ENCODE measurements around the gene POLK. TPM values are rescaled to one million over a fixed set of nuclear protein-coding genes. Genes with fewer than 3 reads are reported as not detected.
"Not testable (repeated sequence)": the region's sequence is repeated elsewhere in the genome, so short reads cannot be mapped to it uniquely, and the experiment has no call there.

Gene POLK
- 37.7 and 40.1 TPM in 2 replicates for total RNA-seq
- 6.4 TPM for polyA plus RNA-seq (2012)

DNA sequence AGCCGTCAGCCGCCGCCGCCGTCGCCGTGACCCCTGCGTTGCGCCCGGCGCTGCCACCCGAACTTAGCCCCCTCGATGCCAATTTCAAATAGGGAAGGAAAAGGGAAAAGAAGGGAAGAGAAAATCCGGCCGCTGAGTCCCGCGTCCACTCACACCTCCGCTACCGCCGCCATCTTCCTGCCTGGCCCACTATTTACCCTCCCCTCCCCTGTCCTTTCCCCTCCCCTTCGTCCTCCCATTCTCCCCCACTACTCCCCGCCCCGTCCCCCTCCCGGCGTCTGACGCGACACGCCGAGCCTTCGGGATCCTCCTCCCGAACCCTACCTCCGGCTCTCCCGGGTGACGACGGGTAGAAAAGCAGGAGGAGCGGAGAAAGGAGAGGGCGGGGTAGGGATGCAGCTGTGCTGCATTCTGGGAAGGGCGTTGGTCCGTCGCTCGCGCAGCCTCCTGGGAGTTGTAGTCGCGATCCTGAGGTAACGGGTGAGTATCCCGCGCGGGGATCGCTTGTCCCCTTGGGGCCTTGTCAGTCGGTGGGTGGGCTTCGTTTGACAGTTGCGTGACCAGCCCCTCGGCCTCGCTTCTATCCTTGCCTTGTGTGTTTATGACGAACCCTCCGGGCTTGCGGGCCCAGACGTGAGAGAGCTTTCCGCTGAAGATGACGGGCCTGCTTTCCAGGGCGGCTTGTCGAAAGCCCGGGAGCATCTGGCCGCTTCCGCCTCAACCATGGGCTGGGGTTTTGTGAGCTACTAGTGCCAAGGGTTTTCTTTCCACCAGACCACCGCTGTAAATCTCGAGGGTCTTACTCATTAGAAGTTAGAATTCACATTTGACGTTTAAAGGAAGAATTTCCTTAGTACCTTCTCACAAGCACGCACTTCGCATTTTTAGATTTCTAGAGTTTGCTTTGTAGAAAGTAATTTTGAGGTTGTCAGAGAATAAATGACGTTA, at the start of gene POLK, which contains the start of gene CERT1:
Gene POLK (plus strand): TSS at position 457 of the 948 bp plus-strand sequence.
Gene CERT1 (minus strand): TSS at position 195 of the 948 bp plus-strand sequence. CDS start 422 bp downstream, outside the sequence.
- peak; percentile 99 for DNase-seq (ENCODE audit: low read depth)

DNA sequence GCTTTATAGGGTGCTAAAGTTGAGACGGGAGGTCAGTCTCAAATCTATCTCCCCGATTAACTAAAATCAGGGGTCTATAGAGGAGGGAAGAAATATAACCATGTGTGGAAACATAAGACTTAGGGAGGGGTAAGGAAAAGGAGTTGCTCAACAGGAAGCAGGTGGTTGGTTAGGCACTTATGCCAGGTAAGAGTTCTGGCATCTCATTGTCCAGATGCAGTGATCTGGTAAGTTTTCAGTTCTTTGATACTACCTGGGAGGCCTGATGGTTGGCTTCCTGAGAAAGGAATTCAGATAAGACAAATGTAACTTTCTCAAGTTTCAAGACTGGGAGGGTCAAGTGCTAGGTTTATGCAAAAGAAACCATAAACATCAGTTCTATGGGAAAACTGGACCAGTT, 48.0 kb upstream of the POLK start:
- DNase-seq (ENCODE audit: low read depth) = no peak

DNA sequence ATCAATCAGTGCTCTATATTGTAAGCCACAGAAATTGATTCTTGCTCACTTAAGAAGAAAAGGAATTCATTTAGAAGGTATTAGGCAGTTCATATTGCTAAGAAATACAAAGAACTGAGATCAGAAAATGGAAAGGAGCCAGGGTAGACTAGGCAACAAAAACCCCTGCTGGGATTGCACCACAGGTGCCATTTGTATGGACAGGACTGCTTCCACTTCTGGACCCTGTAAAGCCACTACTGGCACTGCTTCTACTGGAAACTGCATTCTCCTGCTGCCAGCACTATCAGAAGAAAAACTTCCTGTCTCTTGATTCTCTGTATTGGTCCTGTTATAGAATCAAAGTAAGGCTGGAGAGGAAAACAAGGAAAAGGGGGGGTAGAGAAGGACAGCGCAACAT, 46.2 kb upstream of the POLK start:
- DNase-seq (ENCODE audit: low read depth) = peak; percentile 50

DNA sequence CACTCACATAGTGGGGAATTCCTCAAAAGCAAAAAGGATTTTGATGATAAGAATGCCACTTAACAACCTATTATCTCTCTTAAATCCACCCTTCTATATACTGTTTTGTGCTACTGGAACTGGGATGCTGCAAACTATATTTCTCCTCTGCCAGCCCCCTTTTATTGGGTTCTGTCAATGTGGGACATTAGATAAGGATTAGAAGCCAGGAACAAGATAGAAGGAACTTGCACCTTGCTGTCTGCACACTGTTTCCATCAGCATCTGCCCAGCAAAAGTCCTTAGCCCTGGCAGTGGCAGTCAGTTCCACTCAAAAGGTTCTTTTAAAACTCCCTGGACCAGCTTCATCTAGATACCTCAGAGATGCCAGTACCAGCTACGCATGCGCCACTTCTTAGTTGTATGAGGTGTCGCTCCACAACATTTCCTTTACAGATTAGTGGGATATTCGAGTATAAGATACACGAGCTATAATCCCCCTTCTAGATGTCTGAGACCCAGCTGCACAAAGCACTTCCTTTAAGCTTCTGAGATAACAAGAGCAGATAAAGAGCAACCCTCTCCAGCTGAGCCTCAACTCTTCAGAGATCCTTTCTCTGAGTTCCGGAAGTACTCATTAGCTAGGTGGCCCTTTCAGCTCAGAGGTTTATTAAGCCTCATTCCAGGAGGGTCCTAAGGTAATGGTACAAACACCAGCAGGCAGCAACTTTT, 45.5 kb upstream of the POLK start:
- no peak for DNase-seq (ENCODE audit: low read depth)

DNA sequence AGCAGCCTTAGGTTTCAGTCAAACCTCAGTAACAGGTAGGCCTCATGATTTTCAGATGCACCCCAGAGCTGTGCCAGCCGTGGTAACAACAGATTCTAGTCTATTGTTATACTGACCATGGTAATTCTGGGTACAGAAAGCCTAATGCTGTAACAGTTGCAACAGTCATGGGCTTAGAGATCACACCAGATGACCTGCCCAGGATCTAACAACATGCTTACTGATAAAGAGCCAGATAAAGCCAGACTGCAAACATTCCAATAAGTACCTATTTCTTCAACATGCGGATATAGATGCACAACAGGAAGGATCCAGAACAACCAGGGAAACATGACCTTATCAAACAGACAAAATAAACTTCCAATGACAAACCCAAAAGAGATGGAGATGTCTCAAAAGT, 43.1 kb upstream of the POLK start:
- DNase-seq (ENCODE audit: low read depth) = no peak

DNA sequence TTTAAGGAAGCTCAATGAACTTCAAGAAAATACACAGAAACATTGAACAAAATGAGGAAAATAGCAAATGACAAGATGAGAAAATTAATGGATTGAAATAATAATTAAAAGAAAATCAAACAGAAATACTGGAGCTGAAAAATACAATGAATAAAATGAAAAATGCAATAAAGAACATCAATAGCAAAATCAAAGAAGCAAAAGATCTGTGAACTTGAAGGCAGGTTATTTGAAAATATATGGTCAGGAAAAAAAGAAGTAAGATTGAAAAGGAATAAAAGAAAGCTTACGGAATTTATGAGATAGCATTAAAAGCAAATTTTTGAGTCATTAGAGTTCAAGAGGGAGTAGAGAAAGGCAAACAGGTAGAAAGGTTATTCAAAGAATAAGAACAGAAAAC, 42.7 kb upstream of the POLK start:
- DNase-seq (ENCODE audit: low read depth) = no peak

DNA sequence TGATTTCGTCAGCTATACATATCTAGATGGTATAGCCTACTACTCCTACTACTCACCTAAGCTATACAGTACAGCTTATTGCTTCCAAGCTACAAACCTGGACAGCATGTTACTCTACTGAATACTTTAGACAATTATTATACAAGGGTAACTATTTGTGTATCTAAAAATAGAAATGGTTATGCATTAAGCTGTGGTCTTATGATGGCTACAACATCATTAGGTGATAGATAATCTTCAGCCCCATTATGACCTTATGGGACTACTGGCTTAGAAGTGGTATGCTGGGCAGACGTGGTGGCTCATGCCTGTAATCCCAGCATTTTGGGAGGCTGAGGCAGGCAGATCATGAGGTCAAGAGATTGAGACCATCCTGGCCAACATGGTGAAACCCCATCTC, 40.5 kb upstream of the POLK start:
- DNase-seq (ENCODE audit: low read depth) = no peak

DNA sequence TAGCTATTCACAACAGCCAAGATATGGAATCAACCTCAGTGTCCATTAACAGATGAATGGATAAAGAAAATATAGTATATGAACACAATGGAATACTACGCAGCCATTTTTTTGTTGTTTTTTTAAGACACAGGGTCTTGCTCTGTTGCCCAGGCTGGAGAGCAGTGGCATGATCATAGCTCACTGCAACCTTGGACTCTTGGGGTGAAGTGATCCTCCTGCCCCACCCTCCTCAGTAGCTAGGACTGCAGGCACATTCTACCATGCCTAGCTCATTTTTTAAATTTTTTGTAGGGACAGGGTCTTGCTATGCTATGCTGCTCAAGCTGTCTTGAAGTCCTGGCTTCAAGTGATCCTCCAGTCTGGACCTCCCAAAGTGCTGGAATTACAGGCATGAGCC, 38.7 kb upstream of the POLK start:
- no peak for DNase-seq (ENCODE audit: low read depth)

DNA sequence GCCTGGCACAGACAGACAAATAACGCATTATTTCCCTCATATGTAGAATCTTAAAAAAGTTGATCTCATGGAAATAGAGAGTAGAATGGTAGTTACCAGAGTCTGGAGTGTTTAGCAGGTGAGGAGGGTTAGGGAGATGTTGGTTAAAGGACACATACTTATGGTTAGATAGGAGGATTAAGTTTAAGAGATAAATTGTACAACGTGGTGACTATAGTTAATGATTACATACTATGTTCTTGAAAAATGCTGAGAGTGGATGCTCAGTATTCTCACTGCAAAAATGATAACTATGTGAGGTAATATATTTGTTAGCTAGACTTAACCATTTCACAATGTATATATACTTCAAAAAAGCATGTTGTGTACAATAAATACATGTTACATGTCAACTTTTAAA, 38.2 kb upstream of the POLK start:
- no peak for DNase-seq (ENCODE audit: low read depth)

DNA sequence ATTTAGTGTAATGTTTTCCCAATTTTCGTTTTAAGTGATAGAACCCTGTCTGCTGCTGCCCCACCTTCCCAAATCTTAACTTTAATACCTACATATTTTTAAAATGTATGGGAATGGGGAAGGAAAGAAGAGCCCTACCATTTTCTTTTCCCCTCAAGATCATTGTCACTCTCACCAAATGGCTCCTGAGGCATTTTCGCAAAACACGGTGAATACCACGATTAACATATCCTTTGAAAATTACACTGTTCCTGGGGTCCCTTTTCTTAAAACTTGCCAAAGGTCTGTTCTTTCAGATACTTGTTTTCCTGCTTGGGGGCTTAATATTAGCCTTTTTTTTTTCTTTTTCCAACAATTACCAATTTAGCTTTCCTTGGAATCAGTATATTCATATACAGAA, 36.3 kb upstream of the POLK start:
- no peak for DNase-seq (ENCODE audit: low read depth)

DNA sequence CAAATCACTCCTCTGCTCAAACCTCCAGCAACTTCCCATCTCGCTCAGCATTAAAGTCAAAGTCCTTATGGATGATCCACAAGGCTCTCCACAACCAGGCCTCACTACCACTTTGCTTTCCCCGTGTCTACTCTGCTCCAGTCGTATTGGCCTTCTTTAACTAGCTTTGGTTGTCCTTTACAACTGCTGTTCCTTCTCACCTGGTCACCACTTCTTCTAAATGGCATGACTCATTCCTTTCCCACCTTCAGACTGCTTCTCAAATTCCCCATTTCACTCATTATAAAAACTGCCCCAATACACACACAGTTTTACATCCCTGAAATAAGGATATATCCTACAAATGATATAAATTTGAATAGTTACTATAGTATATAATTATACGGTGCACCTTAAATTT, 30.7 kb upstream of the POLK start:
- no peak for DNase-seq (ENCODE audit: low read depth)

DNA sequence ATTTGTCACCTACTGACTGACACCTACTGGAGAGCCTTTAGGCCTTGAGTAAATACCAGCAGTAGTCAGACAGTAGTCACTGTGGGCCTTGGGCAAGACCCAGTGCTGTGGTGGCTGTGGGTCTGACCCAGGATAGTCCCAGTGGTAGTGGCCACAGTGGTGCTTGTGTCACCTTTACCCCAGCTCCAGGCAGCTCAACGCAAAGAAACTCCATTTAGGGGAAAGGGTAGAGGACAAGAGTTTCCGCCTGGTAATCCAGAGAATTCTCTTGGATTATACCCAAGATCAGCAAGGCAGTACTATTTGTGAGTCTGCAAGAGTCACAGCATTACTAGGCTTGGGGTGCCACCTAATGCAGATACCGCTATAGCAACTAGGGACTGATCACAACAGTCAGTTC, 29.2 kb upstream of the POLK start:
- no peak for DNase-seq (ENCODE audit: low read depth)

DNA sequence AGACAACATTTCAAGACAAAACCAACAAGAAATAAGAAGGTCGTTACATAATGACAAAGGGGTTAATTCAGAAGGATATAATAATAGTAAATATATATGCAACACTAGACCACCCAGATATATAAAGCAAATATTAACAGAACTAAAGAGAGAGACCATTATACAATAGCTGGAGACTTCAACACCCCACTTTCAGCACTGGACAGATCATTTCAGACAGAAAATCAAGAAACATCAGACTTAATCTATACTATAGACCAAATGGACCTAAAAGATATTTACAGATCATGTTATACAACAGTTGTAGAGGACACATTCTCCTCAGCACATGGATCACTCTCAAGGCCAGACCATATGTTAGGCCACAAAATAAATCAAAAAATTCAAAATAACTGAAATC, 27.1 kb upstream of the POLK start:
- DNase-seq (ENCODE audit: low read depth) = no peak

DNA sequence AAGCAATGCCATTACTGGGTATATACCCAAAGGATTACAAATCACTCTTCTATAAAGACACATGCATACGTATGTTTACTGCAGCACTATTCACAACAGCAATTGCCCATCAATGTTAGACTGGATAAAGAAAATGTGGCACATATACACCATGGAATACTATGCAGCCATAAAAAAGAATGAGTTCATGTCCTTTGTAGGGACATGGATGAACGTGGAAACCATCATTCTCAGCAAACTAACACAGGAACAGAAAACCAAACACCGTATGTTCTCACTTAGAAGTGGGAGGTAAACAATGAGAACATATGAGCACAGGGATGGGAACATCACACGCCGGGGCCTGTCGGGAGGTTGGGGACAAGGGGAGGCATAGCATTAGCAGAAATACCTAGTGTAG, 21.8 kb upstream of the POLK start:
- not testable (repeated sequence) for DNase-seq (ENCODE audit: low read depth)

DNA sequence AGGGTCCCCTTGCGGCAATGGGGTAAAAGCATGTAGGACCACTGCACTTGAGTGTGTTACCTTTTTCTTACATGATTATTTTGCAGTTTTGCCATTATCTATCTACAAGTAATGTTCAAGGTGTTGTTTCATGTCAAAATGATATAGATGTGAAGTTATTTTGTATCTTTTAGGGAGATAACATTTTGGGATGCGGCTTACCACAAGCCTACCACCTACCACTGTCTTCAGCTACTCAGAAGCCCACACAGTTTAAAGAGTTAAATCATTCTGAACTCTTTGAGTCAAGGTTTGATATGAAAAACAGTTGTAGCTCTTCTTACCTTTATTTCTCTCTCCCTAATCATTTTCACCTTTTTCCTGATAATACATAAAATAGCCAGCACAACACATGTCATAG, 20.1 kb upstream of the POLK start:
- DNase-seq (ENCODE audit: low read depth) = no peak

DNA sequence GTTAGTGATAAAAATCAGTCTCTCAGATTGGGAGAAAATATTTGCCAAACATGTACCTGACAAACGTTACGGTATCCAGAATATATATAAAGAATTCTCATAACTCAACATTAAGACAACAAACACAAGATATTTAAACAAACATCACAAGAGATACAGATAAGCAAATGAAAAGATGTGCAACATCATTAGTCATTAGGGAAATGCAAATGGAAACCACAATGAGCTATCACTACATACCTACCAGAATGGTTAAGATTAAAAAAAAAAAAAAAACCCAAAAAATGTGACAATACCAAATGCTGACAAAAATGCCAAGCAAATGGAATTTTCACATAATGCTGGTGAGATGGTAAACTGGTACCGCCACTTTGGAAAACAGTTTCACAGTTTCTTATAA, 15.7 kb upstream of the POLK start:
- DNase-seq (ENCODE audit: low read depth) = no peak

DNA sequence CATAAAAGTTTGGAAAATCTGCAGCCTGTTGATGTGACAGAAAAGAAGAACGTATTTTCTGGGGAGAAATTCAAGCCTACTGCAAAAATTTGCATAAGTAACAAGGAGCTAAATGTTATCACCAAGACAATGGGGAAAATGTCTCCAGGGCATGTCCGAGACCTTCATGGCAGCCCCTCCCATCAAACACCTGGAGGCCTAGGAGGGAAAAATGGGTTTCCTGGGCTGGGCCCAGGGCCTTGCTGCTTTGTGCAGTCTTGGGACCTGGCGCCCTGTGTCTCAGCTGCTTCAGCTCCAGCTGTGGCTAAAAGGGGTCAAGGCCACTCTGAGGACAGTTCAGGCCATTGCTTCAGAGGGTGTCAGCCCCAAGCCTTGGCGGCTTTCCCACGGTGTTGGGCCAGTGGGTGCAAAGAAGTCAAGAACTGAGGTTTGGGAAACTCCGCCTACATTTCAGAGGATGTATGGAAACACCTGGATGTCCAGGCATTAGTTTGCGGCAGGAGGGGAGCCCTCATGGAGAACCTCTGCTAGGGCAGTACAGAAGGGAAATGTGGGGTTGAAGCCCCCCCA, 13.4 kb upstream of the POLK start:
- DNase-seq (ENCODE audit: low read depth) = no peak

DNA sequence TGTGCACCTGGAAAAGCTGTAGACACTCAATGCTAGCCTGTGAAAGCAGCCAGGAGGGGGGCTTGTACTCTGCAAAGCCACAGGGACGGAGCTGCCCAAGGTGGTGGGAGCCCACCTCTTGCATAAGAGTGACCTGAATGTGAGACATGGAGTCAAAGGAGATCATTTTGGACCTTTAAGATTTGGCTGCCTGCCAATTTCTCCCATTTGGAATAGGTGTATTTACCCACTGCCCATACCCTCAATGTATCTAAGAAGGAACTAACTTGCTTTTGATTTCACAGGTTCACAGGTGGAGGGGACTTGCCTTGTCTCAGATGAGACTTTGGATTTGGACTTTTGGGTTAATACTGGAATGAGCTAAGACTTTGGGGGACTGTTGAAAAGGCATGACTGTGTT, 12.8 kb upstream of the POLK start:
- not testable (repeated sequence) for DNase-seq (ENCODE audit: low read depth)

DNA sequence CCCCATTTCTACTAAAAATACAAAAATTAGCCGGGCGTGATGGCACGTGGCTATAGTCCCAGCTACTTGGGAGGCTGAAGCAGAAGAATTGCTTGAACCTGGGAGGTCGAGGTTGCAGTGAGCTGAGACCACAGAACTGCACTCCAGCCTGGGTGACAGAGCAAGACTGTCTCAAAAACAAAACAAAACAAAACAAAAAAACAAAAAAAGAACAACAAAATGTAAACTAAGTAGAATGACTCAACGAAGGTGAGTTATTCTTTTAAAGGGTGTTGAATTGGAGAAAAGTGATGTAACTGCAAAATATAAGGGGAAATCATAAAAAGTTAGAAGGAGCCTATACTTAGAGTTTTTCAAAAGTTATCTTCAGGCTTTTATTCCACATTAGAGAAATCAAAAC, 6.6 kb upstream of the POLK start:
- DNase-seq (ENCODE audit: low read depth) = not testable (repeated sequence)

DNA sequence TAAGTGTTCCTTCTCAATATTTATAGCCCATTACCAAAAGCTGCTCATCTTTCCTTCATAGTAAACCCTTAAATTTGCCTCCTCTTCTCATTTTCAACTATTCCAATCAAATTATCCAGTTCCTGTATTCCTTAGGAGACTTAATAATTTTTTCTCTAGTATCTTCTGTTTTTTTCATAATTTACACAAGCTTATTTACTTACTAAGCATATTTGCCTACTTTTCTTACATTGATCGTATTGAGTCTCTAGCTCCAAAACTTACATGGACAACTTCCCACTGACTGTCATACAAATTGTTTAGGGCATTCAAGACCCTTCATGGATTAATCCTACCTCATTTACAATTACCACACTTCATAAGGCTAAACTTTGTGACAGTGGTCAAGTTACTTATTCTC, 3.9 kb upstream of the POLK start:
- DNase-seq (ENCODE audit: low read depth) = no peak

DNA sequence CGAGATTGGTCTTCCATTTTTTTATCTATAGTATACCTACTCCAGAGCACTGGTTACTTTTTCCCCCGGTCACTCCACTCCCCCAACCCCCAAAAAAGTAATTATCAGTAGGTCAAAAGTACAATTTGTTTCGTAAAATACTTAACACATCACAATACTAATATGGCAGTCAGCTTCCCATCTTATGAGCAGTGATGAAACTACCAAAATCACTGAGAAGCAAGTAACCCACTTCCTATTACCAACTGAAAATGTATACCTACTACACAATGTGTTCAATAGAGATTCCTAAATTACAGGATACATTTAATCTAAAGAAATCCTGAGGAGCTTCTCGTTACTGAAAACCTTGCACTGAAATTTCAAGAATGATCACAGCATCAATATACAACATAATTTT, 2.1 kb upstream of the POLK start:
- no peak for DNase-seq (ENCODE audit: low read depth)

DNA sequence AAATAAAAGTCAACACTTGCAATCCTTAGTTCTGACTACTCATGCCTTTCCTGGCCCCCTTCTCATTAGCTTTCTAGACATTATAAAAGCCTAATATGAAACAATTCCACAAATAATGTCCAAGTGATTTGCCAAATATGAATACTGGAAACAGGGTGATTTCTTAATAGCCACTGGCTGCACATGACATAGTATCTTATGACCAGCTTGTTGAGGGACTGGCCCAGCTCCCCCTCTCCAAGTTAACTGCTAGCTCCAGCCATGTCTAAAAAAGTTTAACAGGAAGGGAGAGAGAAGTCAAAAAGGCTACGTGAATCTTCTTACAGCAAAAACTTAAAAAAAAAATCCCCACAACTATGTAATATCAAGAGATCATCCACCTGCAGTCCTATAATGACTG, 1.7 kb upstream of the POLK start:
- peak; percentile 56 for DNase-seq (ENCODE audit: low read depth)

Data from myocyte (in vitro differentiated cells).